A549 treated with AZD2906 at 1 μM for 4 hours (cell line): ENCODE data around the gene KLHL6. TPM values are rescaled to one million over a fixed set of nuclear protein-coding genes. Genes with fewer than 3 reads are reported as not detected.

Source experiments
- total RNA-seq: library from RNA; stranded (reverse); fragments of 200-300 nt; extraction: Qiagen RNA extraction; gene quantifications from 5 replicates; pipeline ENCODE4 v1.2.3, GENCODE V29; 2022

Gene KLHL6, protein sequence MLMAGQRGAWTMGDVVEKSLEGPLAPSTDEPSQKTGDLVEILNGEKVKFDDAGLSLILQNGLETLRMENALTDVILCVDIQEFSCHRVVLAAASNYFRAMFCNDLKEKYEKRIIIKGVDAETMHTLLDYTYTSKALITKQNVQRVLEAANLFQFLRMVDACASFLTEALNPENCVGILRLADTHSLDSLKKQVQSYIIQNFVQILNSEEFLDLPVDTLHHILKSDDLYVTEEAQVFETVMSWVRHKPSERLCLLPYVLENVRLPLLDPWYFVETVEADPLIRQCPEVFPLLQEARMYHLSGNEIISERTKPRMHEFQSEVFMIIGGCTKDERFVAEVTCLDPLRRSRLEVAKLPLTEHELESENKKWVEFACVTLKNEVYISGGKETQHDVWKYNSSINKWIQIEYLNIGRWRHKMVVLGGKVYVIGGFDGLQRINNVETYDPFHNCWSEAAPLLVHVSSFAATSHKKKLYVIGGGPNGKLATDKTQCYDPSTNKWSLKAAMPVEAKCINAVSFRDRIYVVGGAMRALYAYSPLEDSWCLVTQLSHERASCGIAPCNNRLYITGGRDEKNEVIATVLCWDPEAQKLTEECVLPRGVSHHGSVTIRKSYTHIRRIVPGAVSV
- 0.01 TPM in 1 of 5 replicates, not detected in the others for total RNA-seq

GRCh38 chr3:183555541-183556081, at the start of gene KLHL6:
TSS of gene KLHL6 (minus strand) at chr3:183555706. CDS start at chr3:183555653, 53 bp downstream.

Other genes starting within 250 kb of the KLHL6 start
- gene MCF2L2, start 127.1 kb downstream of the KLHL6 start, total RNA-seq = 0.10 to 0.26 TPM (median 0.20 TPM) in 5 replicates
- gene KLHL24, start 79.9 kb upstream of the KLHL6 start, total RNA-seq = 5.8 to 8.9 TPM (median 6.4 TPM) in 5 replicates
- gene YEATS2, start 142.1 kb upstream of the KLHL6 start, total RNA-seq = 11.3 to 13.5 TPM (median 12.3 TPM) in 5 replicates